GM12892 (cell line): ENCODE measurements around the gene KANSL3.

ENCODE experiments used
- POLR2A ChIP-seq: IDR thresholded peaks from 2 replicates; pipeline ENCODE4 v1.6.1; 2011; ENCODE audit warnings: low read depth, low read length, control low read depth
- POLR2AphosphoS5 ChIP-seq: IDR thresholded peaks from 2 replicates; pipeline ENCODE4 v1.6.1; 2011; ENCODE audit warnings: low read depth, low read length, control low read depth
- TAF1 ChIP-seq: IDR thresholded peaks from 2 replicates; pipeline ENCODE4 v1.6.1; 2011; ENCODE audit warnings: low read depth, mild to moderate bottlenecking, control low read depth, low read length, borderline replicate concordance

GRCh38 chr2:96601382-96602292 is 36.5 kb downstream of the KANSL3 start:
- TF ChIP-seq POLR2A (no peak), TAF1 (no peak), POLR2AphosphoS5 (no peak)
